GM12878 (cell line): ENCODE results near the gene LMO7. TPM values are rescaled to one million over a fixed set of nuclear protein-coding genes. Genes with fewer than 3 reads are reported as not detected.

Experiments
- CEBPZ ChIP-seq: fragments of 150-350 bp; IDR thresholded peaks from 2 replicates; pipeline ENCODE4 v1.6.1; 2016; ENCODE audit warnings: low read depth, low read length
- CHD2 ChIP-seq: IDR thresholded peaks from 2 replicates; pipeline ENCODE4 v1.6.1; 2011; ENCODE audit warnings: low read depth, low read length, improper control_type of control experiment, borderline replicate concordance
- MTA2 ChIP-seq: fragments of 450-650 bp; IDR thresholded peaks from 2 replicates; pipeline ENCODE4 v1.6.1; 2016; ENCODE audit warnings: low read depth, mild to moderate bottlenecking, moderate library complexity
- RCOR1 ChIP-seq: conservative IDR thresholded peaks from 2 replicates; pipeline ENCODE4 v1.6.1; 2012; ENCODE audit warnings: low read depth, low read length, improper control_type of control experiment
- REST ChIP-seq: IDR thresholded peaks from 2 replicates; pipeline ENCODE4 v1.6.1; 2012; ENCODE audit warnings: mild to moderate bottlenecking, low read depth, low read length
- ZNF217 ChIP-seq: fragments of 450-650 bp; IDR thresholded peaks from 2 replicates; pipeline ENCODE4 v1.6.1; 2017; ENCODE audit warnings: antibody characterized with exemption, mild to moderate bottlenecking
- polyA plus RNA-seq, 11 experiments: library from polyadenylated mRNA; depleted of rRNA in 4 of 11; unstranded in 6 of 11; stranded (reverse) in 5 of 11; fragments of >200 nt; fragmentation: Nextera tagmentation in 4 of 11; fragmentation: Illumina TruSeq in 1 of 11; extraction: Ambion mirVana in 4 of 11; extraction: Trizol in 1 of 11; gene quantifications; 1 replicate in 1 of 11; 2 replicates in 10 of 11; pipeline versions ENCODE4 v1.2.1 to v1.2.3, GENCODE V29; 2011 to 2016; ENCODE audit warnings: inconsistent platforms in 2 of 11, missing spikeins in 2 of 11, low read depth in 1 of 11
- total RNA-seq, 4 experiments: library from RNA; depleted of rRNA in 3 of 4; stranded (reverse); fragments of >200 nt in 3 of 4; fragmentation: Illumina TruSeq in 1 of 4; extraction: Trizol in 1 of 4; gene quantifications; 2 replicates each; pipeline versions ENCODE4 v1.2.1 to v1.2.3, GENCODE V29; 2013 to 2021

Gene LMO7
- total and polyA plus RNA-seq, 10 of the 15 experiments (the other 5 are each of a cell fraction or from before 2014, with no cell fraction given) = 8.5 to 67.8 (median 36.8) TPM

GRCh38 chr13:75645141-75645540 lies 9.0 kb downstream of the LMO7 start (continued):
- TF ChIP-seq REST (no peak), RCOR1 (no peak), ZNF217 (no peak), MTA2 (no peak), CEBPZ (no peak), CHD2 (no peak)
